Mammary epithelial cell (primary cell): ENCODE data around the gene FRMD7.

Experiments
- EZH2 ChIP-seq: IDR thresholded peaks from 2 replicates; pipeline ENCODE4 v1.6.1; 2012; ENCODE audit warnings: low read length, inconsistent platforms, borderline replicate concordance
- TF ChIP-seq, protein P1 (sequence below), 2 donors: IDR thresholded peaks in 1 of 2; conservative IDR thresholded peaks in 1 of 2; 2 replicates each; pipeline ENCODE4 v1.5.1; 2011 to 2012; ENCODE audit warnings: inconsistent platforms in 2 of 2, low read length in 2 of 2, mild to moderate bottlenecking in 2 of 2, control low read depth in 1 of 2, low read depth in 1 of 2; ENCODE audit not compliant: insufficient read depth in 1 of 2; ENCODE audit errors: extremely low read depth in 1 of 2

DNA sequence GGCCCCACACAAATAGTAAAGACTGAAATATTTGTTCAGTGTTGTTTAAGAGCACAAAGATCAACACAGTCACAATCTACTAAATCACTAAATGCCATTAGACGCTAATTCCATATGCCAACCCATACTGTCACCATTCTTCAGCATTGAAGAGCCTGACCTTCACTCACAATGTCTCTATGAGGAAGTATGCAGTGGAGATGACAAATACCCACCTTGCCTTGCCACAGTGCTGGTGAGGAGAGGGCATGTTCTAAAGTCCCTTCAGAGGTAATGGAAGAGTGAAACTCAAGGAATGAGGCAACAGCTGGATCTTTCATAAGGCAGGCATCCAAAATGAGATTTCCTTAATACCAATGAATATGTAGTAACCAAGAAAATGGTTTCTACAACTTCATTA lies 50.4 kb downstream of the FRMD7 start:
- TF ChIP-seq, protein P1, sequence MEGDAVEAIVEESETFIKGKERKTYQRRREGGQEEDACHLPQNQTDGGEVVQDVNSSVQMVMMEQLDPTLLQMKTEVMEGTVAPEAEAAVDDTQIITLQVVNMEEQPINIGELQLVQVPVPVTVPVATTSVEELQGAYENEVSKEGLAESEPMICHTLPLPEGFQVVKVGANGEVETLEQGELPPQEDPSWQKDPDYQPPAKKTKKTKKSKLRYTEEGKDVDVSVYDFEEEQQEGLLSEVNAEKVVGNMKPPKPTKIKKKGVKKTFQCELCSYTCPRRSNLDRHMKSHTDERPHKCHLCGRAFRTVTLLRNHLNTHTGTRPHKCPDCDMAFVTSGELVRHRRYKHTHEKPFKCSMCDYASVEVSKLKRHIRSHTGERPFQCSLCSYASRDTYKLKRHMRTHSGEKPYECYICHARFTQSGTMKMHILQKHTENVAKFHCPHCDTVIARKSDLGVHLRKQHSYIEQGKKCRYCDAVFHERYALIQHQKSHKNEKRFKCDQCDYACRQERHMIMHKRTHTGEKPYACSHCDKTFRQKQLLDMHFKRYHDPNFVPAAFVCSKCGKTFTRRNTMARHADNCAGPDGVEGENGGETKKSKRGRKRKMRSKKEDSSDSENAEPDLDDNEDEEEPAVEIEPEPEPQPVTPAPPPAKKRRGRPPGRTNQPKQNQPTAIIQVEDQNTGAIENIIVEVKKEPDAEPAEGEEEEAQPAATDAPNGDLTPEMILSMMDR (conservative IDR thresholded peaks at IDR 0.05 in 1 of 2, IDR thresholded peaks at IDR 0.05 in 1 of 2; ENCODE audit: extremely low read depth in 1 of 2, insufficient read depth in 1 of 2, low read depth in 1 of 2, low read length in 2 of 2) = no peak
- no peak for TF ChIP-seq EZH2
